DOHH2 (cell line): ENCODE results near the gene MTARC2.

Experiments
- CTCF ChIP-seq: fragments of 200-600 bp; sonication (generic); IDR thresholded peaks from one replicate; pipeline ENCODE4 v1.5.1; 2014; ENCODE audit warnings: antibody characterized with exemption, mild to moderate bottlenecking, low read depth, low read length; ENCODE audit not compliant: poor library complexity, severe bottlenecking
- EZH2phosphoT487 ChIP-seq: fragments of 200-600 bp; sonication (generic); IDR thresholded peaks from 2 replicates; pipeline ENCODE4 v1.6.1; 2017; ENCODE audit warnings: borderline replicate concordance, mild to moderate bottlenecking, antibody characterized with exemption, low read length, moderate library complexity, mixed read lengths

- TF ChIP-seq EZH2phosphoT487 (no peak), CTCF (no peak)
These were observed 19.4 kb downstream of the MTARC2 start for GRCh38 chr1:220767312-220768125.
